NCI-H345 (cell line): Measurements from ENCODE around the gene MTA1.
A peak's percentile ranks its signal among the peaks of the same experiment; 100 is the strongest.

Experiments used
- DNase-seq: peaks from one replicate; lab custom pipeline; 2025; lab: John Stamatoyannopoulos, UW

MTA1 gene

GRCh38 chr14:105387530-105387922 lies 32.1 kb upstream of the MTA1 start:
- no peak for DNase-seq

GRCh38 chr14:105388110-105388951 lies 31.3 kb upstream of the MTA1 start:
- DNase-seq = no peak

- DNase-seq = no peak
These were observed 30.7 kb upstream of the MTA1 start for GRCh38 chr14:105388976-105389375.

- DNase-seq = no peak
These were observed 30.1 kb upstream of the MTA1 start for GRCh38 chr14:105389534-105389933.

GRCh38 chr14:105389976-105390848 lies 29.4 kb upstream of the MTA1 start:
- DNase-seq = no peak

- DNase-seq = no peak
These were observed 28.7 kb upstream of the MTA1 start for GRCh38 chr14:105390849-105391500.

- no peak for DNase-seq
These were observed 28.1 kb upstream of the MTA1 start for GRCh38 chr14:105391541-105391940.

- no peak for DNase-seq
These were observed 27.2 kb upstream of the MTA1 start for GRCh38 chr14:105392131-105393090.

- DNase-seq = no peak
These were observed 26.5 kb upstream of the MTA1 start for GRCh38 chr14:105393151-105393550.

GRCh38 chr14:105394714-105395537 lies 24.7 kb upstream of the MTA1 start:
- DNase-seq = no peak

- no peak for DNase-seq
These were observed 24.1 kb upstream of the MTA1 start for GRCh38 chr14:105395538-105395854.

GRCh38 chr14:105397350-105397931 lies 22.2 kb upstream of the MTA1 start:
- DNase-seq = no peak

- DNase-seq = peak; percentile 87
These were observed 21.4 kb upstream of the MTA1 start, which contains the start of gene TEX22 for GRCh38 chr14:105398044-105398725. TEX22 (plus strand) TSS chr14:105398538; CDS start chr14:105399341, 803 bp downstream.

GRCh38 chr14:105398726-105399465 lies 20.7 kb upstream of the MTA1 start:
- DNase-seq = peak; percentile 61

GRCh38 chr14:105399466-105399775 lies 20.2 kb upstream of the MTA1 start:
- DNase-seq = no peak

- no peak for DNase-seq
These were observed 19.6 kb upstream of the MTA1 start for GRCh38 chr14:105400016-105400415.

- no peak for DNase-seq
These were observed 17.9 kb upstream of the MTA1 start for GRCh38 chr14:105401699-105402098.

GRCh38 chr14:105408592-105408991 lies 11.0 kb upstream of the MTA1 start:
- DNase-seq = no peak

GRCh38 chr14:105409364-105409763 lies 10.3 kb upstream of the MTA1 start:
- no peak for DNase-seq
